Peyer's patch (tissue), 4 donors: Measurements from ENCODE around the gene ETFA. TPM values are rescaled to one million over a fixed set of nuclear protein-coding genes. Genes with fewer than 3 reads are reported as not detected.

Source experiments
- DNase-seq, 3 donors: peaks; one replicate each; pipeline ENCODE4 v3.0.0-alpha.2; 2017 to 2019
- H3K27ac ChIP-seq, 4 donors: fragments of 200-600 bp; sonication (generic); one replicate each; pipeline ENCODE4 v1.5.1; 2016 to 2019
- H3K27me3 ChIP-seq, 2 donors: fragments of 200-600 bp; sonication (generic); one replicate each; pipeline ENCODE4 v1.5.1; 2019
- H3K36me3 ChIP-seq, 3 donors: fragments of 200-600 bp; sonication (generic); one replicate each; pipeline ENCODE4 v1.5.1; 2016 to 2019
- H3K4me1 ChIP-seq, 4 donors: fragments of 200-600 bp; sonication (generic); one replicate each; pipeline ENCODE4 v1.5.1; 2016 to 2019
- H3K4me3 ChIP-seq, 4 donors: fragments of 200-600 bp; sonication (generic); 1 replicate in 3 of 4; 2 replicates in 1 of 4; pipeline ENCODE4 v1.5.1; 2016 to 2019; ENCODE audit warnings: mild to moderate bottlenecking in 1 of 4
- H3K9me3 ChIP-seq, 4 donors: fragments of 200-600 bp; sonication (generic); one replicate each; pipeline ENCODE4 v1.5.1; 2016 to 2019; ENCODE audit warnings: mild to moderate bottlenecking in 1 of 4
- CTCF ChIP-seq, 6 experiments: fragments of 450-650 bp in 4 of 6; fragments of 200-600 bp in 2 of 6; sonication (generic) in 1 of 6; IDR thresholded peaks; one replicate each; pipeline ENCODE4 v1.5.1; 2017 to 2019; ENCODE audit warnings: antibody characterized with exemption in 6 of 6, mild to moderate bottlenecking in 3 of 6, moderate library complexity in 1 of 6
- POLR2A ChIP-seq, 2 donors: fragments of 450-650 bp; IDR thresholded peaks; one replicate each; pipeline ENCODE4 v1.5.1; 2017; ENCODE audit warnings: antibody characterized with exemption in 2 of 2, mild to moderate bottlenecking in 2 of 2, moderate library complexity in 2 of 2
- total RNA-seq, 4 donors: library from RNA; depleted of rRNA; stranded (reverse); fragments of >200 nt; gene quantifications; one replicate each; pipeline ENCODE4 v1.1.0, GENCODE V29; 2016

Gene ETFA
- total RNA-seq, 4 donors from 2014 or later = 110 to 175 (median 163) TPM

GRCh38 chr15:76338486-76339304 is 27.4 kb upstream of the ETFA start:
- H3K4me1 ChIP-seq = peaks cover 4 to 77% (median 55%) of the 10 kb centered on the region in 4 donors
- peak overlapping the region in 2 of 4 donors; percentile 15 to 46 for H3K27ac ChIP-seq

GRCh38 chr15:76337696-76338485 is 26.6 kb upstream of the ETFA start:
- Histone ChIP-seq H3K27me3 (peaks cover 0 to 80% of the 10 kb centered on the region in 2 donors), H3K9me3 (peaks cover 0 to 16% (median 0%) of the 10 kb centered on the region in 4 donors), H3K4me1 (peaks cover 4 to 71% (median 51%) of the 10 kb centered on the region in 4 donors), H3K36me3 (no peaks in the 10 kb centered on the region), H3K4me3 (peak overlapping the region; percentile 19 to 43 (median 38)), H3K27ac (peak overlapping the region in 3 of 4 donors; percentile 15 to 76 (median 46))
- DNase-seq = no peak
- no peak for TF ChIP-seq CTCF (IDR thresholded peaks at IDR 0.05)
- TF ChIP-seq POLR2A (IDR thresholded peaks at IDR 0.05) = no peak

More at GRCh38 chr15:76338486-76339304, 27.4 kb upstream of the ETFA start:
- no peaks in the 10 kb centered on the region for H3K36me3 ChIP-seq
- peaks cover 0 to 19% (median 0%) of the 10 kb centered on the region in 4 donors for H3K9me3 ChIP-seq
- TF ChIP-seq POLR2A (IDR thresholded peaks at IDR 0.05) (no peak), CTCF (IDR thresholded peaks at IDR 0.05) (no peak)
- H3K4me3 ChIP-seq = peak overlapping the region; percentile 19 to 43 (median 38)
- peaks cover 0 to 86% of the 10 kb centered on the region in 2 donors for H3K27me3 ChIP-seq
- DNase-seq = no peak

DNA sequence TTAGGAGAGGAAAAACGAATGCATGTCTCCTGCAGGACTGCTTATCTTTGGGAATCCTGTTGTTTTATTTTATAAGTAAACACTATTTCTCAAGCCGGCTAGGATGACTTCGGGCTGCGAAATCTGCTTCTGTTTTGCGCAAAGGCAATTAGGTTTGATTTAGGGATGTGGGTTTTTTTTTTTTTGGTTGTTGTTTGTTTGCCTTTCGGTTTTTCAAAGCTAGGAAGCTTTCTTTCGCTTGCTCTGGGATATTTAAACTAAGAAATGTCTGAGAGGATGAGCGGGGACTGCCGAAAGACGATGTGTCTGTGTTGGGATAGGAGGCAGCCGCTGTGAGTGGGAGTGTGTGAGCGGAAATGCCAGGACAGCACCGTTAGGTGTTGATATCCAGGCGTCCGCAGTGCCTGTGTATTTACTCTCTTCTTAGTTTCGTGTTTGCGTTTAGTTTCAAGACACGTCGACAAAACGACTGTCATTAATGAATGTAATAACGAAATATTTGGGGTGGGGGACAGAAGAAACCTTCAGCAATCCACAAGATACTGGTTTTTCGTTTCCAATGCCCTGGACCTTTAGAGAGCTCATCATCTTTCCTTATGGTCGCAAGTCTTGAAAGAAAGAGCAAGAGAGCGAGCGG is 25.9 kb upstream of the ETFA start:
- H3K36me3 ChIP-seq = no peaks in the 10 kb centered on the region
- H3K9me3 ChIP-seq = peaks cover 0 to 9% (median 0%) of the 10 kb centered on the region in 4 donors
- peak overlapping the region; percentile 19 to 43 (median 38) for H3K4me3 ChIP-seq
- TF ChIP-seq CTCF (IDR thresholded peaks at IDR 0.05) (no peak), POLR2A (IDR thresholded peaks at IDR 0.05) (no peak)
- peak overlapping the region; percentile 42 to 76 (median 50) for H3K27ac ChIP-seq
- no peak for DNase-seq
- H3K27me3 ChIP-seq = peaks cover 0 to 73% of the 10 kb centered on the region in 2 donors
- peaks cover 4 to 64% (median 44%) of the 10 kb centered on the region in 4 donors for H3K4me1 ChIP-seq

DNA sequence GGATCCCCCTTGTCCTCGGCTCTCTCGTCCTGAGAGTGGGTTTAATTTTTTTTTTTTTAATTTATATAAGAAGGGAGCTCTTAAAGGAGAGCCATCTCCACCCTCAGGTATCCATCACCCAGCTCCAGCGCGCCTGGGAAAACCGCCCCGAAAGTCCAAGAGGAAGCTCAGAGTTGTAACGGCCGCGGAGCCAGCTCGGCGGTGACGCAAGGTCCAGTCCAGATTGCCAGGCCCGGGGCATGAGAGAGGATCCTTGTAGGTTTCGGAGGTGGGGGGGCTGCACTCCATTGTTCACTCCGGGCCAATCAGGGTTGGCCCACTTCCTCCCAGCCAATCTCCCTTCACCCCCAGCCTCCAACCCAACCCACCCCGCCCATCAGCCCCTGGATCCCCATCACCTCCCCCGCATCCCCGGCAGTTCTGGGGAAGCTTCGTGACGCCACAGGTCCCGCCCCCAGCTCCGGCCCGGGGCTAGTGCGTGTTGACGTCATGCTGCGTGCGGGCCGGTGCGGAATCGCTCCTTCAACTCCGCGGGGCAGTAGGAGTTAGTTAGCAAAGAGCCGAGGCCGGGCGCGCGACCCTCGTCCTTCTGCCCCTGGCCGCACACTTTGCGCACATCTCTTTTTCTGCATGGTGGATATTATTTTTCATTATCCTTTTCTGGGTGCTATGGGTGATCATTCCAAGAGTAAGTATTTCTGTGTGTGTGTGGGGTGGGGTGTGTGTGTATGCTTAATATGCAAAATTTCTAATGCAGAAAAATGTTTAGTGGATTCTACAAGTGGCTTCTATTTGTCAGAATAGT is 25.2 kb upstream of the ETFA start, which contains the start of gene ISL2:
Gene ISL2 (plus strand): TSS at position 520 of the 805 bp plus-strand sequence. CDS start 111 bp downstream, at position 631.
- H3K27ac ChIP-seq = peak within 1 kb of the TSS; percentile 42 to 76 (median 50)
- H3K36me3 ChIP-seq = no peaks in the 10 kb centered on the region
- TF ChIP-seq CTCF (IDR thresholded peaks at IDR 0.05) = no peak
- H3K4me3 ChIP-seq = peak within 1 kb of the TSS; percentile 19 to 43 (median 38)
- peak; percentile 68 to 89 (median 72) for DNase-seq
- H3K4me1 ChIP-seq = peaks cover 4 to 57% (median 40%) of the 10 kb centered on the region in 4 donors
- H3K27me3 ChIP-seq = peaks cover 0 to 65% of the 10 kb centered on the region in 2 donors
- peaks cover 0 to 9% (median 0%) of the 10 kb centered on the region in 4 donors for H3K9me3 ChIP-seq
